ENCODE measurements around the gene LCE1A.

The LCE1A gene

DNA sequence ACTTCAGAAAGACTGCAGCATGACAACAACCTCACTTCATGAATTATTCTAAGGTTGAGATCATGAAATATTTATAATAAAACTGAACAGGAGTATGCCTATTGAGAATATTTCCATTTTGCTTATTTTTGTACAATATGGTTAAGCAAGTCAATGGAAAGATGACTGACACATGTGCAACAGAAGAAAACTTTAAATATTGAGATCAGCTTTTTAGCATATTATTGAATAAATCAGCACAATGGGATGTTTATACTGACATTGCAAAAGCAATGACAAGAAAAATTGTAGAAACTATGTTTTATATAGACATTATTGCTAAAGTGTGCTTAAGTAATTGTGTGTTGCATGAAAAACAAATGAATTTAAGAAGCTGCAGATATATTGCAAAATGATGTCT lies 37.2 kb downstream of the LCE1A start:
- H3K4me3 ChIP-seq (ENCODE audit: control insufficient read depth, low read depth, low read length): no peak overlapping the region
- DNase-seq (ENCODE audit: low read depth): no peak
- no peak for TF ChIP-seq CTCF (conservative IDR thresholded peaks at IDR 0.05; ENCODE audit: control insufficient read depth, insufficient read depth, low read depth, low read length)

DNA sequence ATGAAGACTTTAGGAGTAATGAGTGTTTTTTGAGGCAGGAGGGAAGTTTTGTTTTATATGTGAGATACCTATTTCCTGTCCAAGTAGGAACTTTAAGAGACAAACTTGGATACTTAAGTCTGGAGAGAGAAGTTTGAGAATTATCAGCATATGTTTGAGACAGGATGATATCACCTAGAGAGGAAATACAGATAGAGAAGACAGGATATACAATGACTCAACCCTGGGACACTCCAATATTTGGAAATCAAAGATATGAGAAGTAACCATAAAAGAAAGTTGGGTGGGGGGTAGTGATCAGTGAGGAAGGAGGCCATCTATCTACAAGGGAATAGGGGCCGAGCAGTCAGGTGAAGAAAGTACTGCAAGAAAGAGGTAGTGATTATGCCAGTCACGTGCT lies 39.0 kb downstream of the LCE1A start:
- no peak for TF ChIP-seq CTCF (conservative IDR thresholded peaks at IDR 0.05; ENCODE audit: control insufficient read depth, insufficient read depth, low read depth, low read length)
- H3K4me3 ChIP-seq (ENCODE audit: control insufficient read depth, low read depth, low read length): no peak overlapping the region
- DNase-seq (ENCODE audit: low read depth): no peak

DNA sequence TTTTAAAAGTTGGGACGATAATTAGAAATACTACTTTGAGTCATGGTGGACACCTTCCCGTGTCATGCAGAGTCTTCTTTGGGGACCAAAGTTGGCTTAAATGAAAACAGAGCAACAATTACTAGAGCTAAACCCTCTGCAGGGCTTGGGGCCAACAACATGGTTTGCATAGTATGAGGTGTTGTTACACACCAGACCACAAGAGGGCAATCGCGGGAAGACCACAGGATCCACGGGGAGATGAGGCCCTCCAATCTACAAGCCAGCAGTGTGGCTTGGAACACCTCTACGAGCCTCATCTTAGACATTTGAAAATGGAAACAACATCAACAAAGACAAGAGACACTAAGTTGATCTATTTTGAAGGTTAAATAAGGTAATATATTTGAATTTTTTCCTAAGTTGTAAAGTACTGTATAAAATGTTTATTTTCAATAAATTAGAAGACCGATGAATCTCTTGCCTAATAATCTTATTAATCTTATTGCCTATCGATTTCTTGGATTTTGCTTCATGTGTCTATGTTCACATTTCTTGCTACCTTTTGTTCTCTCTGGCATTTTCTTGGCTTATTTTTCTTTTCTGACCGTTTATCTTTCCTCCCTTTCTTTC lies 42.6 kb downstream of the LCE1A start:
- no peak overlapping the region for H3K4me3 ChIP-seq (ENCODE audit: control insufficient read depth, low read depth, low read length)
- DNase-seq (ENCODE audit: low read depth): peak; percentile 60
- TF ChIP-seq CTCF (conservative IDR thresholded peaks at IDR 0.05; ENCODE audit: control insufficient read depth, insufficient read depth, low read depth, low read length): peak; percentile 76

- DNase-seq (ENCODE audit: low read depth): peak; percentile 42
Observed at GRCh38 chr1:152870831-152871730, 43.8 kb downstream of the LCE1A start.

GRCh38 chr1:152871731-152872126 lies 44.5 kb downstream of the LCE1A start:
- DNase-seq (ENCODE audit: low read depth): no peak
- H3K4me3 ChIP-seq (ENCODE audit: control insufficient read depth, low read depth, low read length): no peak overlapping the region
- TF ChIP-seq CTCF (conservative IDR thresholded peaks at IDR 0.05; ENCODE audit: control insufficient read depth, insufficient read depth, low read depth, low read length): no peak

More at GRCh38 chr1:152870831-152871730, 43.8 kb downstream of the LCE1A start:
- TF ChIP-seq CTCF (conservative IDR thresholded peaks at IDR 0.05; ENCODE audit: control insufficient read depth, insufficient read depth, low read depth, low read length): peak; percentile 39
- no peak overlapping the region for H3K4me3 ChIP-seq (ENCODE audit: control insufficient read depth, low read depth, low read length)

- peak; percentile 6 for DNase-seq (ENCODE audit: low read depth)
- no peak overlapping the region for H3K4me3 ChIP-seq (ENCODE audit: control insufficient read depth, low read depth, low read length)
- TF ChIP-seq CTCF (conservative IDR thresholded peaks at IDR 0.05; ENCODE audit: control insufficient read depth, insufficient read depth, low read depth, low read length): no peak
Observed at GRCh38 chr1:152873495-152873894, 46.2 kb downstream of the LCE1A start.

Measured in fibroblast of mammary gland (primary cell).